BLaER1 treated with 17β-estradiol and CSF1 and Interleukin-3, amounts not matched to agents 10 nM and 100 nM (cell line): ENCODE measurements around the gene RASSF3.
"Not testable (repeated sequence)": the region's sequence is repeated elsewhere in the genome, so short reads cannot be mapped to it uniquely, and the experiment has no call there.

Experiments
- H3K27ac ChIP-seq, 11 experiments: shearing (Covaris generic); formaldehyde crosslinking; 2 replicates each; pipeline ENCODE4 v1.8.1; 2022
- H3K27me3 ChIP-seq, 11 experiments: shearing (Covaris generic); formaldehyde crosslinking; 2 replicates each; pipeline ENCODE4 v1.8.1; 2022
- H3K36me3 ChIP-seq, 11 experiments: shearing (Covaris generic); formaldehyde crosslinking; 2 replicates each; pipeline ENCODE4 v1.8.1; 2022
- H3K4me1 ChIP-seq, 10 experiments: shearing (Covaris generic); formaldehyde crosslinking; 2 replicates each; pipeline ENCODE4 v1.8.1; 2022
- H3K4me2 ChIP-seq, 11 experiments: shearing (Covaris generic); formaldehyde crosslinking; 2 replicates each; pipeline ENCODE4 v1.8.1; 2022
- H3K4me3 ChIP-seq, 10 experiments: shearing (Covaris generic); formaldehyde crosslinking; 2 replicates each; pipeline ENCODE4 v1.8.1; 2022
- H3K9ac ChIP-seq, 11 experiments: shearing (Covaris generic); formaldehyde crosslinking; 2 replicates each; pipeline ENCODE4 v1.8.1; 2022
- H3K9me3 ChIP-seq, 11 experiments: shearing (Covaris generic); formaldehyde crosslinking; replicated peaks in 1 of 11; 2 replicates each; pipeline ENCODE4 v1.8.1; 2022
- H4K20me1 ChIP-seq, 11 experiments: shearing (Covaris generic); formaldehyde crosslinking; 2 replicates each; pipeline ENCODE4 v1.8.1; 2022
- Cebpa-rat ChIP-seq, 11 experiments: shearing (Covaris generic); IDR thresholded peaks; 2 replicates each; pipeline ENCODE4 v1.8.1; 2022

RASSF3 gene

GRCh38 chr12:64618953-64619590 is 8.8 kb downstream of the RASSF3 start:
- H3K4me3 ChIP-seq = peak overlapping the region in 7 of 10 experiments; percentile 23 to 52 (median 35); a peak in 8 of 20 replicates
- peak overlapping the region; percentile 70 to 100 (median 94) for H3K27ac ChIP-seq
- H3K27me3 ChIP-seq = no peaks in the 10 kb centered on the region
- peak overlapping the region; percentile 26 to 80 (median 71); a peak in 21 of 22 replicates for H3K9ac ChIP-seq
- peaks cover 24 to 80% (median 43%) of the 10 kb centered on the region in 11 experiments; a peak in 21 of 22 replicates for H3K36me3 ChIP-seq
- H4K20me1 ChIP-seq = peaks cover 0 to 40% (median 13%) of the 10 kb centered on the region in 11 experiments; a peak in 11 of 22 replicates
- H3K9me3 ChIP-seq = no peaks in the 10 kb centered on the region; a peak in 1 of 22 replicates
- peak overlapping the region; percentile 37 to 98 (median 88) for H3K4me2 ChIP-seq
- peak in 8 of 11 experiments; percentile 54 to 87 (median 71); a peak in 12 of 22 replicates for TF ChIP-seq Cebpa-rat (IDR thresholded peaks at IDR 0.05)
- H3K4me1 ChIP-seq = peaks cover 69 to 100% (median 98%) of the 10 kb centered on the region in 10 experiments

- no peak for TF ChIP-seq Cebpa-rat (IDR thresholded peaks at IDR 0.05)
- Histone ChIP-seq H3K4me3 (peak overlapping the region in 5 of 10 experiments; percentile 5 to 41 (median 17); a peak in 5 of 20 replicates), H3K9me3 (no peaks in the 10 kb centered on the region; a peak in 1 of 22 replicates), H3K27ac (peak overlapping the region; percentile 61 to 100 (median 95)), H3K27me3 (no peaks in the 10 kb centered on the region), H3K36me3 (peaks cover 7 to 59% (median 19%) of the 10 kb centered on the region in 11 experiments; a peak in 18 of 22 replicates), H4K20me1 (peaks cover 0 to 17% (median 4%) of the 10 kb centered on the region in 11 experiments; a peak in 8 of 22 replicates), H3K4me1 (peaks cover 69 to 100% (median 92%) of the 10 kb centered on the region in 10 experiments), H3K9ac (peak overlapping the region in 10 of 11 experiments; percentile 7 to 84 (median 70); a peak in 15 of 22 replicates), H3K4me2 (peak overlapping the region; percentile 44 to 98 (median 85); a peak in 21 of 22 replicates)
Observed at GRCh38 chr12:64621257-64621942, 11.1 kb downstream of the RASSF3 start.

- H3K27ac ChIP-seq = peak overlapping the region; percentile 88 to 100 (median 95)
- no peaks in the 10 kb centered on the region for H3K27me3 ChIP-seq
- H3K36me3 ChIP-seq = peaks cover 6 to 56% (median 13%) of the 10 kb centered on the region in 11 experiments
- H3K4me3 ChIP-seq = peak overlapping the region in 3 of 10 experiments; percentile 41 to 45 (median 43); a peak in 3 of 20 replicates
- H3K9me3 ChIP-seq = peaks cover 0 to 3% (median 0%) of the 10 kb centered on the region in 11 experiments; a peak in 2 of 22 replicates
- H4K20me1 ChIP-seq = peaks cover 0 to 25% (median 7%) of the 10 kb centered on the region in 11 experiments; a peak in 7 of 22 replicates
- no peak for TF ChIP-seq Cebpa-rat (IDR thresholded peaks at IDR 0.05)
- H3K4me1 ChIP-seq = peaks cover 57 to 98% (median 90%) of the 10 kb centered on the region in 10 experiments
- H3K9ac ChIP-seq = peak overlapping the region in 10 of 11 experiments; percentile 84 to 95 (median 88); a peak in 19 of 22 replicates
- peak overlapping the region in 10 of 11 experiments; percentile 81 to 98 (median 88); a peak in 20 of 22 replicates for H3K4me2 ChIP-seq
Observed at GRCh38 chr12:64624035-64624434, 13.7 kb downstream of the RASSF3 start.

GRCh38 chr12:64625243-64626077 is 15.2 kb downstream of the RASSF3 start:
- Histone ChIP-seq H4K20me1 (peaks cover 0 to 35% (median 13%) of the 10 kb centered on the region in 11 experiments; a peak in 13 of 22 replicates), H3K9ac (peak overlapping the region; percentile 80 to 95 (median 87)), H3K27me3 (no peaks in the 10 kb centered on the region), H3K4me3 (peak overlapping the region; percentile 31 to 61 (median 44); a peak in 19 of 20 replicates), H3K4me2 (peak overlapping the region; percentile 81 to 98 (median 88)), H3K9me3 (peaks cover 0 to 3% (median 0%) of the 10 kb centered on the region in 11 experiments; a peak in 3 of 22 replicates), H3K36me3 (peaks cover 20 to 60% (median 25%) of the 10 kb centered on the region in 11 experiments), H3K27ac (peak overlapping the region; percentile 88 to 100 (median 95)), H3K4me1 (peaks cover 51 to 96% (median 86%) of the 10 kb centered on the region in 10 experiments)
- TF ChIP-seq Cebpa-rat (IDR thresholded peaks at IDR 0.05) = peak; percentile 49 to 96 (median 87); a peak in 20 of 22 replicates

GRCh38 chr12:64626588-64626987 is 16.3 kb downstream of the RASSF3 start:
- peaks cover 24 to 68% (median 35%) of the 10 kb centered on the region in 11 experiments for H3K36me3 ChIP-seq
- peak overlapping the region; percentile 81 to 95 (median 88); a peak in 20 of 22 replicates for H3K4me2 ChIP-seq
- peaks cover 7 to 47% (median 24%) of the 10 kb centered on the region in 11 experiments; a peak in 18 of 22 replicates for H4K20me1 ChIP-seq
- H3K9ac ChIP-seq = peak overlapping the region in 9 of 11 experiments; percentile 84 to 95 (median 88); a peak in 15 of 22 replicates
- H3K4me3 ChIP-seq = peak overlapping the region in 7 of 10 experiments; percentile 33 to 61 (median 43); a peak in 11 of 20 replicates
- H3K4me1 ChIP-seq = peaks cover 54 to 96% (median 86%) of the 10 kb centered on the region in 10 experiments
- H3K27ac ChIP-seq = peak overlapping the region; percentile 88 to 100 (median 95)
- not testable (repeated sequence) for H3K27me3 ChIP-seq
- peaks cover 0 to 12% (median 1%) of the 10 kb centered on the region in 11 experiments; a peak in 5 of 22 replicates for H3K9me3 ChIP-seq

GRCh38 chr12:64627771-64628170 is 17.5 kb downstream of the RASSF3 start:
- H4K20me1 ChIP-seq = peaks cover 7 to 58% (median 36%) of the 10 kb centered on the region in 11 experiments; a peak in 19 of 22 replicates
- H3K36me3 ChIP-seq = peaks cover 35 to 68% (median 47%) of the 10 kb centered on the region in 11 experiments
- peak overlapping the region in 9 of 11 experiments; percentile 40 to 100 (median 95); a peak in 18 of 22 replicates for H3K27ac ChIP-seq
- H3K4me3 ChIP-seq = no peak overlapping the region
- H3K9me3 ChIP-seq = peaks cover 0 to 24% (median 13%) of the 10 kb centered on the region in 11 experiments; a peak in 14 of 22 replicates
- peaks cover 60 to 96% (median 86%) of the 10 kb centered on the region in 10 experiments for H3K4me1 ChIP-seq
- peak overlapping the region in 7 of 11 experiments; percentile 5 to 95 (median 90); a peak in 13 of 22 replicates for H3K4me2 ChIP-seq
- no peak for TF ChIP-seq Cebpa-rat (IDR thresholded peaks at IDR 0.05)
- no peaks in the 10 kb centered on the region for H3K27me3 ChIP-seq
- peak overlapping the region in 3 of 11 experiments; percentile 10 to 88 (median 86); a peak in 5 of 22 replicates for H3K9ac ChIP-seq

GRCh38 chr12:64631197-64631596 is 20.9 kb downstream of the RASSF3 start:
- Histone ChIP-seq H3K4me1 (peaks cover 39 to 100% (median 62%) of the 10 kb centered on the region in 10 experiments), H4K20me1 (peaks cover 12 to 93% (median 70%) of the 10 kb centered on the region in 11 experiments; a peak in 21 of 22 replicates), H3K4me2 (peak overlapping the region; percentile 25 to 60 (median 53)), H3K9ac (no peak overlapping the region; a peak in 1 of 22 replicates), H3K36me3 (peaks cover 53 to 88% (median 79%) of the 10 kb centered on the region in 11 experiments), H3K9me3 (peaks cover 0 to 34% (median 24%) of the 10 kb centered on the region in 11 experiments; a peak in 16 of 22 replicates), H3K4me3 (no peak overlapping the region), H3K27ac (peak overlapping the region in 8 of 11 experiments; percentile 3 to 44 (median 31); a peak in 10 of 22 replicates), H3K27me3 (no peaks in the 10 kb centered on the region)
- TF ChIP-seq Cebpa-rat (IDR thresholded peaks at IDR 0.05) = no peak
